Endothelial cell of umbilical vein (primary cell): Measurements from ENCODE around the gene MYO1G. TPM values are rescaled to one million over a fixed set of nuclear protein-coding genes. Genes with fewer than 3 reads are reported as not detected.

ENCODE experiments used
- BruUV-seq: library from RNA; stranded (reverse); fragments of 400-500 nt; replicated peaks from 2 replicates; lab custom pipeline; 2021; lab: Mats Ljungman, UMichigan
- CTCF ChIA-PET: fragments of 300-600, 350-600 bp; sonication (Branson Sonifier 250); formaldehyde crosslinking; loops from one replicate; lab custom pipeline; 2021; ENCODE audit warnings: antibody characterized with exemption, inconsistent platforms; lab: Charles Lee
- POLR2A ChIA-PET: fragments of 300-600, 350-600 bp; sonication (Branson Sonifier 250); formaldehyde crosslinking; loops from one replicate; lab custom pipeline; 2021; ENCODE audit warnings: antibody characterized with exemption, inconsistent platforms; lab: Charles Lee
- DNase-seq: peaks from one replicate; pipeline ENCODE4 v3.0.0-alpha.2; 2011; ENCODE audit warnings: low read depth, low spot score
- FAIRE-seq: peaks from 2 replicates; lab custom pipeline; 2011; peaks lifted over from hg19 to GRCh38; lab: Jason Lieb, UNC
- H2AFZ ChIP-seq: 2 replicates; pipeline ENCODE4 v1.6.0; 2012; ENCODE audit warnings: low read depth, low read length, control low read depth, inconsistent platforms
- H3K27ac ChIP-seq: 2 replicates; pipeline ENCODE4 v1.5.1; 2011; ENCODE audit warnings: low read depth, mild to moderate bottlenecking, control low read depth, low read length, moderate library complexity; ENCODE audit not compliant: insufficient read depth
- H3K27me3 ChIP-seq, 2 experiments: 2 replicates each; pipeline versions ENCODE4 v1.6.0 to v1.6.1; 2011; ENCODE audit warnings: low read length in 2 of 2, mixed read lengths in 1 of 2; ENCODE audit not compliant: control insufficient read depth in 2 of 2, insufficient read depth in 2 of 2
- H3K36me3 ChIP-seq, 2 experiments: 2 replicates in 1 of 2; 3 replicates in 1 of 2; pipeline ENCODE4 v1.5.1; 2011; ENCODE audit warnings: low read length in 2 of 2, mild to moderate bottlenecking in 1 of 2, moderate library complexity in 1 of 2; ENCODE audit not compliant: control insufficient read depth in 2 of 2, insufficient read depth in 2 of 2; ENCODE audit errors: extremely low read depth in 1 of 2
- H3K4me1 ChIP-seq: 3 replicates; pipeline ENCODE4 v1.5.1; 2011; ENCODE audit warnings: mild to moderate bottlenecking, low read length; ENCODE audit not compliant: control insufficient read depth, insufficient read depth; ENCODE audit errors: extremely low read depth
- H3K4me2 ChIP-seq: 2 replicates; pipeline ENCODE4 v1.6.1; 2011; ENCODE audit warnings: low read length, control low read depth, mixed read lengths; ENCODE audit not compliant: insufficient read depth
- H3K4me3 ChIP-seq, 3 experiments: fragments of 200-600 bp in 1 of 3; sonication (generic), shearing (Covaris generic) in 1 of 3; replicated peaks in 1 of 3; 2 replicates each; pipeline ENCODE4 v1.5.1; 2011 to 2016; ENCODE audit warnings: control low read depth in 3 of 3, low read length in 3 of 3, mild to moderate bottlenecking in 2 of 3, inconsistent platforms in 1 of 3, low read depth in 1 of 3, moderate library complexity in 1 of 3; ENCODE audit not compliant: insufficient read depth in 1 of 3
- H3K79me2 ChIP-seq: 2 replicates; pipeline ENCODE4 v1.6.0; 2012; ENCODE audit warnings: low read length, inconsistent platforms; ENCODE audit not compliant: control insufficient read depth, insufficient read depth
- H3K9ac ChIP-seq: replicated peaks from 2 replicates; pipeline ENCODE3; 2011; ENCODE audit warnings: low read length, control low read depth; ENCODE audit not compliant: insufficient read depth; ENCODE audit errors: extremely low read depth
- H3K9me1 ChIP-seq: replicated peaks from 3 replicates; pipeline ENCODE4 v1.6.0; 2011; ENCODE audit warnings: mild to moderate bottlenecking, low read length; ENCODE audit not compliant: control insufficient read depth, insufficient read depth; ENCODE audit errors: extremely low read depth
- H3K9me3 ChIP-seq: replicated peaks from 2 replicates; pipeline ENCODE4 v1.5.1; 2012; ENCODE audit warnings: low read length, inconsistent platforms; ENCODE audit not compliant: control insufficient read depth, insufficient read depth
- H4K20me1 ChIP-seq: replicated peaks from 2 replicates; pipeline ENCODE3; 2011; ENCODE audit warnings: mild to moderate bottlenecking, low read length; ENCODE audit not compliant: control insufficient read depth, insufficient read depth; ENCODE audit errors: extremely low read depth
- CTCF ChIP-seq, 2 donors: IDR thresholded peaks; 1 replicate in 1 of 2; 2 replicates in 1 of 2; pipeline ENCODE4 v1.5.1; 2011; ENCODE audit warnings: low read length in 2 of 2, mild to moderate bottlenecking in 2 of 2, moderate library complexity in 2 of 2, control low read depth in 1 of 2, inconsistent platforms in 1 of 2, low read depth in 1 of 2; ENCODE audit not compliant: insufficient read depth in 1 of 2; ENCODE audit errors: extremely low read depth in 1 of 2
- EZH2 ChIP-seq: IDR thresholded peaks from 2 replicates; pipeline ENCODE4 v1.6.1; 2012; ENCODE audit warnings: borderline replicate concordance, low read depth, mild to moderate bottlenecking, moderate library complexity, low read length, inconsistent platforms; ENCODE audit not compliant: severe bottlenecking
- FOS ChIP-seq: IDR thresholded peaks from 2 replicates; pipeline ENCODE4 v1.6.1; 2011; ENCODE audit warnings: mild to moderate bottlenecking, low read length, moderate library complexity, borderline replicate concordance; ENCODE audit not compliant: insufficient read depth
- GATA2 ChIP-seq: IDR thresholded peaks from 2 replicates; pipeline ENCODE4 v1.7.0; 2011; ENCODE audit warnings: low read depth, mild to moderate bottlenecking, moderate library complexity, mixed read lengths, low read length; ENCODE audit not compliant: insufficient read length, insufficient read depth
- JUN ChIP-seq: IDR thresholded peaks from 2 replicates; pipeline ENCODE4 v1.6.1; 2011; ENCODE audit warnings: borderline replicate concordance, low read depth; ENCODE audit not compliant: insufficient read length, insufficient read depth
- MAX ChIP-seq: IDR thresholded peaks from 2 replicates; pipeline ENCODE4 v1.6.1; 2011; ENCODE audit not compliant: insufficient read depth, insufficient read length
- MYC ChIP-seq: IDR thresholded peaks from one replicate; pipeline ENCODE4 v1.6.1; 2011; ENCODE audit warnings: mild to moderate bottlenecking, low read depth, low read length
- POLR2A ChIP-seq: IDR thresholded peaks from 2 replicates; pipeline ENCODE4 v1.6.1; 2012; ENCODE audit warnings: low read depth, mild to moderate bottlenecking, control low read depth, low read length
- POLR2AphosphoS5 ChIP-seq: IDR thresholded peaks from 2 replicates; pipeline ENCODE4 v1.6.1; 2012; ENCODE audit warnings: low read depth, mild to moderate bottlenecking, control low read depth, low read length, moderate library complexity; ENCODE audit not compliant: insufficient read depth
- dilution Hi-C: fragments of 300-500 bp; cut with MboI; formaldehyde crosslinking; loops from one replicate; pipeline ENCODE4 v1.15.0; 2019; ENCODE audit warnings: low sequenced_read_pairs; ENCODE audit not compliant: extremely low pct_ligation_motif_present
- intact Hi-C: fragments of 100-400 bp; cut with micrococcal nuclease; formaldehyde crosslinking; loops from one replicate; pipeline ENCODE4 v1.10.0; 2022
- polyA plus RNA-seq, 4 experiments: library from polyadenylated mRNA; depleted of rRNA in 3 of 4; stranded (reverse) in 3 of 4; unstranded in 1 of 4; fragments of >200 nt; gene quantifications; 2 replicates each; pipeline versions ENCODE4 v1.2.1 to v1.2.3, GENCODE V29; 2011 to 2012; ENCODE audit warnings: missing spikeins in 1 of 4
- total RNA-seq: library from RNA; stranded (reverse); gene quantifications from 2 replicates; pipeline ENCODE4 v1.2.3, GENCODE V29; 2021

The MYO1G gene
- total and polyA plus RNA-seq, 2 donors (not counting 3 experiments of a cell fraction or from before 2014, with no cell fraction given), result 0.11 TPM; not detected in 1

GRCh38 chr7:44960011-44960580 is 18.7 kb downstream of the MYO1G start:
- Histone ChIP-seq H3K36me3 (no peaks in the 10 kb centered on the region), H3K4me2 (no peak overlapping the region), H3K79me2 (no peaks in the 10 kb centered on the region), H2AFZ (no peak overlapping the region), H3K27ac (no peak overlapping the region), H3K4me1 (peaks cover 3% of the 10 kb centered on the region), H4K20me1 (no peaks in the 10 kb centered on the region), H3K9me3 (no peaks in the 10 kb centered on the region), H3K4me3 (no peak overlapping the region), H3K9me1 (no peaks in the 10 kb centered on the region), H3K27me3 (peaks cover 2 to 4% of the 10 kb centered on the region in 2 experiments), H3K9ac (no peak overlapping the region)
- BruUV-seq, result no TSS peak
- no peak for TF ChIP-seq EZH2
- no peak for TF ChIP-seq POLR2AphosphoS5
- no peak for TF ChIP-seq CTCF (IDR thresholded peaks at IDR 0.05; ENCODE audit: extremely low read depth in 1 of 2, insufficient read depth in 1 of 2, low read depth in 1 of 2, low read length in 2 of 2)
- no peak for TF ChIP-seq JUN
- TF ChIP-seq FOS, result no peak
- no peak for TF ChIP-seq POLR2A
- TF ChIP-seq MYC, result no peak
- no peak for TF ChIP-seq MAX
- TF ChIP-seq GATA2, result no peak
- no peak for DNase-seq
- dilution Hi-C loops (no loop called here), intact Hi-C loops (no loop called here)
- ChIA-PET POLR2A (no interaction called here), CTCF (no interaction called here)
- no peak for FAIRE-seq
